ENCODE measurements around the gene FLNB. TPM values are rescaled to one million over a fixed set of nuclear protein-coding genes. Genes with fewer than 3 reads are reported as not detected.

FLNB gene
- total and polyA plus RNA-seq, 10 of the 15 experiments (the other 5 are each of a cell fraction or from before 2014, with no cell fraction given): 13.6 to 51.8 (median 26.4) TPM

GRCh38 chr3:58218904-58219303 is 210.7 kb downstream of the FLNB start (continued):
- TF ChIP-seq RFX5 (IDR thresholded peaks at IDR 0.05; ENCODE audit: low read depth, low read length) (no peak), ZNF217 (IDR thresholded peaks at IDR 0.05) (peak; percentile 93), FOXK2 (IDR thresholded peaks at IDR 0.05) (no peak), EED (IDR thresholded peaks at IDR 0.05; ENCODE audit: low read depth) (peak; percentile 72), BHLHE40 (IDR thresholded peaks at IDR 0.05; ENCODE audit: borderline replicate concordance in 1 of 2, low read depth in 2 of 2, low read length in 1 of 2) (0 out of 4 replicates have a peak, but pooled peaks of 1 of the 2 experiments have one; percentile 5), RBBP5 (conservative IDR thresholded peaks at IDR 0.05) (no peak)

Other genes with a start within 250 kb of the FLNB start
- 3.2 and 6.0 TPM in 2 replicates for gene DNASE1L3, start 202.6 kb downstream of the FLNB start, total RNA-seq (2014; rRNA removed)
- 3.6 and 5.3 TPM in 2 replicates for gene DNASE1L3, start 202.6 kb downstream of the FLNB start, total RNA-seq (2014; rRNA removed; fragmentation: Illumina TruSeq; extraction: Trizol)
- 3.7 and 4.4 TPM in 2 replicates for gene DNASE1L3, start 202.6 kb downstream of the FLNB start, total RNA-seq (2021)
- gene DNASE1L3, start 202.6 kb downstream of the FLNB start, polyA plus RNA-seq (2011; rRNA removed): 72.1 and 84.4 TPM in 2 replicates
- gene DNASE1L3, start 202.6 kb downstream of the FLNB start, polyA plus RNA-seq (2014; fragmentation: Illumina TruSeq; extraction: Trizol): 3.1 and 4.9 TPM in 2 replicates
- gene DNASE1L3, start 202.6 kb downstream of the FLNB start, polyA plus RNA-seq (2014; fragmentation: Nextera tagmentation; extraction: Ambion mirVana): 10 to 100 TPM; 10.6 to 11.1 TPM
- 3.7 and 5.7 TPM in 2 replicates for gene DNASE1L3, start 202.6 kb downstream of the FLNB start, polyA plus RNA-seq (2014; rRNA removed)
- 1 to 10 TPM; 7.7 TPM for gene DNASE1L3, start 202.6 kb downstream of the FLNB start, polyA plus RNA-seq (2016; fragmentation: Nextera tagmentation; extraction: Ambion mirVana)
- gene ABHD6, start 229.4 kb downstream of the FLNB start, total RNA-seq (2014; rRNA removed): 2.9 and 3.3 TPM in 2 replicates
- 2.5 and 2.9 TPM in 2 replicates for gene ABHD6, start 229.4 kb downstream of the FLNB start, total RNA-seq (2014; rRNA removed; fragmentation: Illumina TruSeq; extraction: Trizol)
- 3.6 and 3.8 TPM in 2 replicates for gene ABHD6, start 229.4 kb downstream of the FLNB start, total RNA-seq (2021)
- 23.9 and 33.2 TPM in 2 replicates for gene ABHD6, start 229.4 kb downstream of the FLNB start, polyA plus RNA-seq (2011; rRNA removed)
- 1.9 and 3.1 TPM in 2 replicates for gene ABHD6, start 229.4 kb downstream of the FLNB start, polyA plus RNA-seq (2014; fragmentation: Illumina TruSeq; extraction: Trizol)
- 1 to 10 TPM; 1.4 to 1.5 TPM for gene ABHD6, start 229.4 kb downstream of the FLNB start, polyA plus RNA-seq (2014; fragmentation: Nextera tagmentation; extraction: Ambion mirVana)
- 2.7 and 4.0 TPM in 2 replicates for gene ABHD6, start 229.4 kb downstream of the FLNB start, polyA plus RNA-seq (2014; rRNA removed)
- gene ABHD6, start 229.4 kb downstream of the FLNB start, polyA plus RNA-seq (2016; fragmentation: Nextera tagmentation; extraction: Ambion mirVana): 1 to 10 TPM; 5.1 to 7.0 TPM

Data from GM12878 (cell line).